CD4-positive, alpha-beta T cell treated with Interleukin-6 at 100 ng/mL for 8 hours (primary cell): ENCODE measurements around the gene TCEA3.
"Not testable (repeated sequence)": the region's sequence is repeated elsewhere in the genome, so short reads cannot be mapped to it uniquely, and the experiment has no call there.

Experiments
- DNase-seq: peaks from one replicate; pipeline ENCODE4 v3.0.0-alpha.2; 2020; ENCODE audit warnings: mixed read lengths, low spot score

Gene TCEA3

DNA sequence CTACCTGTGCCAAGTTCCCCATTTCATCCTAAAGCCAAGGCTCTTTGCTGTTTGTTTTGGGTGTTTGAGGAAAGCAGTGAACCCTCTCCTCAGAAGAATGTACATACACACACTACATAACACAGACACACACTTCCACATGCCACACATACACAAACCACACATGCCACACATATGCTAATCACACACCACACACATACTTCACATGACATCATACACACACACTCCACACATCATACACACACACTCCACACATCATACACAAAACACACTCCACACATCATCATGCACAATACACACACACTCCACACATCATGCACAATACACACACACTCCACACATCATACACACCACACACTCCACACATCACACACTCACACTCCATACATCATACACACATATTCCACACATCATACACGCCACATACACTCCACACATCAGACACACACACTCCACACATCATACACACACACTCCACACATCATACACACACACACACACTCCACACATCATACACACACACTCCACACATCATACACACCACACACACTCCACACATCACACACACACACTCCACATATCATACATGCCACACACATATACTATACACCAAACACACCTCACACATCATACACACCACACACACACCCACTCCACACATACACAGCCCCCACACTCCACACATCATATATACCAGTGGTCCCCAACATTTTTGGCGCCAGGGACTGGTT is 32.3 kb downstream of the TCEA3 start:
- DNase-seq, result no peak

GRCh38 chr1:23389837-23390321 is 34.7 kb downstream of the TCEA3 start:
- DNase-seq, result no peak

GRCh38 chr1:23387494-23387893 is 37.1 kb downstream of the TCEA3 start:
- no peak for DNase-seq

- DNase-seq, result no peak
Observed at GRCh38 chr1:23385119-23385621, 39.4 kb downstream of the TCEA3 start.

GRCh38 chr1:23384312-23385058 is 40.1 kb downstream of the TCEA3 start:
- no peak for DNase-seq

DNA sequence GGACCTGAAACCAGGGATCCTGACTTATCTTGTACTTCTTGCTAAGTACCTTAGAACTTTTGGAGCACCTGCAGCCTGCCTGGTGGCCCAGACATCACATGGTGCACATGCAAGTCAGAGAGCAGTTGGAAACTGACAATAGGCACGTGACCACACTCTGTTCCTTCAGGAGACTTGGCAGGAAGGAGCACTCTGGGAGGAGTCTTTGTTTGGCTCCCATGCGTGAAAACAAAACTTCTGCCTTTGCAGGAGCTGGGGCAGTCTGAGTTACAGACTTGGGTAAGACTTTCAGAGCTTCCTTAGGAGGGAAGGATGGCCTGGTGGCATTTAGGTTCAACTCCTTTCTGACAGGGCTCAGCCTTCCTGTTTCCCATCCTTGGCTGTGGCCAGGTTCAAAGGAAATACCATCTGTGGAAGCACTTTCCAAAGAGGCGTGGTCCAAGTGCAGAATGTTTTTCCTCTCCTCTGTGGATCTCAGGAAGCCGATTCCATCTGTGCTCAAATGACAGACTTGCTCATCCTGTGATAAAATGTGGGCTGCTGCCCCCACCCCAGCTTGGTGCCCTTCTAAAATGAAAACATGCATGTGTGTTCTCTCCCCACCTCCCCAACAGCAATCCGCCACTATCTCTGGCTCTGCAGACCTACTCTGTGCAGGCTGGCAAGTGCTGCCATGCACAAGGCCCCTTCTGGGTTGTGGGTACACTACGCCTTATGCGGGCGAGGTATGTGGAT is 40.8 kb downstream of the TCEA3 start:
- no peak for DNase-seq

DNA sequence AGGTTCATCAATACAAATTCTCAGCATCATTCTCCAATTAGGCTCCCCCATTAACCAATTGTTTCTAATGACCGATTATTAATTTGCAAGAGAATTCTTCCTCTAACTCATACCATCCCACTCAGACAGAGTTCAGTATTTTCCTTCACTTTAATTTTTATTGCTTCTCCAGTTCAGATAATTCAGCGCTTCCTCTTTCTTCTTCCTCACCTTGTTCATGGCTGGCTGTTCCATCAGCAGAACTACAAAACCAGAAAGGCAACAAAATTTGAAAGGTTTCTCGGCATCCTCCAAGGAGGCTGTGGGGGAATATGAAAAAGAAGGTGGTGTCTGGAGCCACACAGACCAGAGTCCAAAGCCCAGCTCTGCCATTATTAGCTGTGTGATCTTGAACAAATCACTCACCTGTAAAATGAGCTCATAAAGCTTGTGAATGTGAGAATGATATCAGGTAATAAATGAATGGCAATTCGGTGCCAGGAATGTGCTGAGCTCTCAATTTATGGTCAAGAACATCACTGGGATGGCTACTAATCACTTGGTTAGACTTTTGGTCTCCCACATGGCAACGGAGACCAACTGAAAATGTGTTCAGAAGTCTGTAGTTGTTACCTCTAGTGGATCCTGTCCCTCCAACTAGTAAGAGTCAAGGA is 43.2 kb downstream of the TCEA3 start:
- DNase-seq, result no peak

- DNase-seq, result no peak
Observed at GRCh38 chr1:23380719-23381118, 43.8 kb downstream of the TCEA3 start.

DNA sequence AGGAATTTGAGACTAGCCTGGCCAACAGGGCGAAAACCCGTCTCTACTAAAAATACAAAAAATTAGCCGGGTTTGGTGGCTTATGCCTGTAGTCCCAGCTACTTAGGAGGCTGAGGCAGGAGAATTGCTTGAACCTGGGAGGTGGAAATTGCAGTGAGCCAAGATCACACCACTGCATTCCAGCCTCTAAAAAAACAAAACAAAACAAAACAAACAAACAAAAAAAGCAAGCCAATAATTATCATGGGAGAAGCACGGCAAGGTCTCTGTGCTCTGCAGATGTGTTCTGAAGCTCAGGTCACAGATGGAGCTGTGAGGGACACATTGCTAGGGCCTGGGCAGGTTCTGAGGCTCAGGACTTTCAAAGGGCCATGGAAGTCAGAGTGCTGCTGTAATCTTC is 44.3 kb downstream of the TCEA3 start:
- DNase-seq, result not testable (repeated sequence)

DNA sequence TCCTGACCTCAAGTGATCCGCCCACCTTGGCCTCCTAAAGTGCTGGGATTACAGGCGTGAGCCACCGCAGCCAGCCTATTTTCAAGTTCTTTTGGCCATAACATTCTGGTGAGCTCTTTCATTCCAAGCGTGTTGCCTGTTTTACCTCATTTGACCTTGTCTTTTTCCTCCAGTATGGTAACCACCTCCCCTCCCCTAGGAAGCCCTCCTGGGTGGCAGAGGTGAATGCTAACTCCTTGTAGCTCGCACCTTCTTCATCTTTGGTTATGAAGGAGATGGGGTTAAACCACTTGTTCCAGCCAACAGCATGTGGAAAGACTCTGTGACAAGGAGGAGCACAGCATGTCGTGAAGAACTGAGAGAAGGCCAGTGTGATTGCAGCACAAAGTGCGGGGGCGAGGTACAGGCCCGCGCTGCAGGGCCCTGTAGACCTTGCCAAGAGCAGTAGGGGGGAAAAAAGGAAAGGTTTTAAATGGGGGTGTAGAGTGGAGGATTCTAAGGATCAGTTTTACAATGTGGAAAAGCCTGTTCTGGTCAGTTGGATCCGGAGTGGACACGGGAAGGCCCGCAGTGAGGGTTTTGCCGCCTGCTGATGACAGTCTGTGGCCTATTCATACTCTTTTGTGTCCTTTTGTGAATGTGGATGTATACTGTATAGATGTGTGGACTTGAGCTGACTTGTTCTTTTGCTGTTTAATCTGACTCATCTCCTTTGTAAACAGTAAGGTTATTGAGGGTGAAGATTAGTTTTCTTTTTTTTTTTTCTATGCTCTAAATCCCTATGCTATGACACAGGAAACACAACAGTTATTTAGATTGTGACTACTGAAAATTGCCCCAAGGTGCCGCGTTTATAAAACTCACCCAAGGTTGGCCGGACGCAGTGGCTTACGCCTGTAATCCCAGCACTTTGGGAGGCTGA is 47.4 kb downstream of the TCEA3 start:
- no peak for DNase-seq

DNA sequence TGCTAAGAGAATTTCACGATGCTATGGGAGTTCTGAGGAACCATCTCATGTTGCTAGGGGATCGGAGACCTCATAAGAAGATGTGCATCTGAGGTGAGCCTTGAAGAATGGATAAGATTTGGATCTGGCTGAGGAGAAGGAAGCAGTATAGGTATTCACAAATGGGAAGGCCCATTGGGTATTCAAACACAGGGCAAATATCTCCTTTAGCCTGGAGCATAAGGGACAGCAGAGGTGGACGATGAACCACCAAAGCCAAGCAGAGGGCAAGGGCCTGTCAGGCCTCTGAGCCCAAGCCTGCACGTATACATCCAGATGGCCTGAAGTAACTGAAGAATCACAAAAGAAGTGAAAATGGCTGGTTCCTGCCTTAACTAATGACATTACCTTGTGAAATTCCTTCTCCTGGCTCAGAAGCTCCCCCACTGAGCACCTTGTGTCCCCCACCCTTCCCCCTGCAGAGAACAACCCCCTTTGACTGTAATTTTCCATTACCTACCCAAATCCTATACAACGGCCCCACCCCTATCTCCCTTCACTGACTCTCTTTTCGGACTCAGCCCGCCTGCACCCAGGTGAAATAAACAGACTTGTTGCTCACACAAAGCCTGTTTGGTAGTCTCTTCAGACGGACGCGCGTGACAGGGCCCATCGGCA is 50.3 kb downstream of the TCEA3 start:
- DNase-seq, result not testable (repeated sequence)

- no peak for DNase-seq
Observed at GRCh38 chr1:23371987-23372880, 52.3 kb downstream of the TCEA3 start.

DNA sequence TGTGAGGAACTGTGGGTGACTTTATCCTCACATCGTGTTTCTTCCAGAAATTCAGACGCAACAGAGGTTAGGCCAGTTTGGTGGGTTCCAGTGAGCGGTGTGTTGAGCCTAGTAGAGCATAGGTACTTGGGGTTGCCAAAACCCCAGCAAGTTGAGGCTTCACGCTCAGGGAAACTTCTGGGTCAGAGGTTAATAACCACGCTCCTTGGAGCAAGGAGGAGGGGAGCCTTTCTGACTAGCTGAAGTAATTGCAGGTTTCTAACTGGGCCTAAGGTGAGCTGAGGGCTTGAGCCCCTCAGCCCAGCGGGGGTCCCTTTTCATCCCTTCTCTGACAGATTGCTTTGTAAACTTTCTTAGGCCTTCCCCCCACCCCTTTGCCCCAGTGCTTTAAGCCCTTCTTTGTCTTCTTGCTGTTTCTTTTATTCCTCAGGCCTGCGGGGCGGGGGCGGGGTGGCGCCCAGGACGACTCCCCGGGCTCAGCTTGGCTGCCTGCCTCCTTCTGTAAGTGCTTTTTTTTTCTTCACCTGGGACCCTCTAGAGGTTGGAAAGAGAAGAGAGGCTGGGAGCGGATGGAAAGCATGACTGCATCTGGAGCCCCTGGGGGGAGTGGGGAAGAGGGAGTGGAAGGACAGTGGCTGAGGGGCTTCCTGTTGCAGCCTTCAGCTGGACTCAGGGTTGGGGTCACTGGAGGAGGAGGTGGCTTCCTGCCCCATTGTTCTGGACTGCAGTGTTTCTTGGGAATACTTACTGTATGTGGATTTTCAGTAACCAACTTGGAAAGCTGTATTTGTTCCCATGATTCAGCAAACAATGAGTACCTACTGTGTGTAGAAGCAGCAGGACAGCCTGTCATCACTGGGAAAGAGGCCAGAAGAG is 53.6 kb downstream of the TCEA3 start:
- DNase-seq, result no peak

- no peak for DNase-seq
Observed at GRCh38 chr1:23370330-23370708, 54.2 kb downstream of the TCEA3 start.

GRCh38 chr1:23369335-23370013 is 55.1 kb downstream of the TCEA3 start, which contains the start of gene ZNF436:
ZNF436 (minus strand) TSS chr1:23369836; CDS start chr1:23368005, 1,831 bp downstream.
- peak; percentile 5 for DNase-seq

- peak; percentile 78 for DNase-seq
Observed at GRCh38 chr1:23368562-23369334, 55.8 kb downstream of the TCEA3 start.
